ENCODE results near the gene ARMC8. TPM values are rescaled to one million over a fixed set of nuclear protein-coding genes. Genes with fewer than 3 reads are reported as not detected.

ARMC8 gene
- total RNA-seq, 1 experiment from 2014 or later = 63.6 TPM

GRCh38 chr3:138230525-138230924 lies 43.4 kb downstream of the ARMC8 start:
- Histone ChIP-seq H2BK20ac (ENCODE audit: low read depth, low read length, poor library complexity, severe bottlenecking) (no peak overlapping the region), H4K8ac (replicated peaks; ENCODE audit: insufficient read length, low read depth, low read length) (no peak overlapping the region), H3K23ac (ENCODE audit: insufficient read length, low read depth, low read length) (no peak overlapping the region), H3T11ph (ENCODE audit: low read length) (no peak overlapping the region), H3K27me3 (ENCODE audit: insufficient read depth, low read length) (no peaks in the 10 kb centered on the region), H2AFZ (ENCODE audit: low read length) (no peak overlapping the region), H4K20me1 (ENCODE audit: control insufficient read depth, insufficient read depth, insufficient read length) (no peaks in the 10 kb centered on the region), H3K9ac (ENCODE audit: extremely low read depth, insufficient read length, low read length) (no peak overlapping the region), H2BK15ac (ENCODE audit: low read depth, low read length) (no peak overlapping the region), H3K14ac (ENCODE audit: insufficient read depth, low read length) (no peak overlapping the region), H3K79me1 (ENCODE audit: insufficient read depth, low read depth, low read length, poor library complexity, severe bottlenecking) (no peaks in the 10 kb centered on the region), H3K9me3 (ENCODE audit: control insufficient read depth, low read depth, low read length) (no peaks in the 10 kb centered on the region), H3K79me2 (ENCODE audit: insufficient read depth, low read length) (no peaks in the 10 kb centered on the region), H4K91ac (ENCODE audit: insufficient read length, low read depth, low read length) (no peak overlapping the region), H2BK12ac (ENCODE audit: insufficient read length, low read depth, low read length) (no peak overlapping the region), H3K23me2 (ENCODE audit: insufficient read length, low read depth, low read length, poor library complexity, severe bottlenecking) (no peaks in the 10 kb centered on the region), H3K4me2 (ENCODE audit: insufficient read depth, insufficient read length, low read length) (no peak overlapping the region), H2AK5ac (ENCODE audit: insufficient read length, low read length) (no peak overlapping the region), H2BK120ac (ENCODE audit: low read depth, low read length, poor library complexity, severe bottlenecking) (no peak overlapping the region), H4K5ac (ENCODE audit: insufficient read length, low read depth, low read length) (no peak overlapping the region), H3K56ac (ENCODE audit: insufficient read length, low read depth, low read length) (no peak overlapping the region), H2BK5ac (ENCODE audit: insufficient read length, low read length) (no peak overlapping the region), H3K4ac (ENCODE audit: low read depth, low read length) (no peak overlapping the region), H3K4me1 (ENCODE audit: insufficient read depth, low read length) (no peaks in the 10 kb centered on the region), H3K27ac (ENCODE audit: insufficient read length, low read depth, low read length) (no peak overlapping the region), H3K18ac (ENCODE audit: insufficient read length, low read depth, low read length) (no peak overlapping the region)
- Mint-ChIP-seq H3K4me1 (no peaks in the 10 kb centered on the region), H3K9me3 (no peaks in the 10 kb centered on the region), H3K27me3 (ENCODE audit: low read depth) (no peaks in the 10 kb centered on the region), H3K36me3 (ENCODE audit: insufficient read depth in 1 of 3, low read depth in 3 of 3) (peaks cover 6 to 60% (median 45%) of the 10 kb centered on the region in 3 experiments; a peak in 6 of 7 replicates), H3K27ac (no peak overlapping the region), H3K4me3 (no peak overlapping the region)
- no peak for DNase-seq
- TF ChIP-seq, protein P1, sequence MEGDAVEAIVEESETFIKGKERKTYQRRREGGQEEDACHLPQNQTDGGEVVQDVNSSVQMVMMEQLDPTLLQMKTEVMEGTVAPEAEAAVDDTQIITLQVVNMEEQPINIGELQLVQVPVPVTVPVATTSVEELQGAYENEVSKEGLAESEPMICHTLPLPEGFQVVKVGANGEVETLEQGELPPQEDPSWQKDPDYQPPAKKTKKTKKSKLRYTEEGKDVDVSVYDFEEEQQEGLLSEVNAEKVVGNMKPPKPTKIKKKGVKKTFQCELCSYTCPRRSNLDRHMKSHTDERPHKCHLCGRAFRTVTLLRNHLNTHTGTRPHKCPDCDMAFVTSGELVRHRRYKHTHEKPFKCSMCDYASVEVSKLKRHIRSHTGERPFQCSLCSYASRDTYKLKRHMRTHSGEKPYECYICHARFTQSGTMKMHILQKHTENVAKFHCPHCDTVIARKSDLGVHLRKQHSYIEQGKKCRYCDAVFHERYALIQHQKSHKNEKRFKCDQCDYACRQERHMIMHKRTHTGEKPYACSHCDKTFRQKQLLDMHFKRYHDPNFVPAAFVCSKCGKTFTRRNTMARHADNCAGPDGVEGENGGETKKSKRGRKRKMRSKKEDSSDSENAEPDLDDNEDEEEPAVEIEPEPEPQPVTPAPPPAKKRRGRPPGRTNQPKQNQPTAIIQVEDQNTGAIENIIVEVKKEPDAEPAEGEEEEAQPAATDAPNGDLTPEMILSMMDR (conservative IDR thresholded peaks at IDR 0.05) = no peak
- no CpG with 5 or more reads among the region's 2 CpGs for WGBS (ENCODE audit: extremely low coverage, insufficient read length, low lambda C conversion rate)

Measured in H9 (cell line).